ENCODE measurements around the gene GNB1. TPM values are rescaled to one million over a fixed set of nuclear protein-coding genes. Genes with fewer than 3 reads are reported as not detected.

GNB1 gene
- total and polyA plus RNA-seq, 10 of the 15 experiments (the other 5 are each of a cell fraction or from before 2014, with no cell fraction given), result 23.0 to 392 (median 93.9) TPM

DNA sequence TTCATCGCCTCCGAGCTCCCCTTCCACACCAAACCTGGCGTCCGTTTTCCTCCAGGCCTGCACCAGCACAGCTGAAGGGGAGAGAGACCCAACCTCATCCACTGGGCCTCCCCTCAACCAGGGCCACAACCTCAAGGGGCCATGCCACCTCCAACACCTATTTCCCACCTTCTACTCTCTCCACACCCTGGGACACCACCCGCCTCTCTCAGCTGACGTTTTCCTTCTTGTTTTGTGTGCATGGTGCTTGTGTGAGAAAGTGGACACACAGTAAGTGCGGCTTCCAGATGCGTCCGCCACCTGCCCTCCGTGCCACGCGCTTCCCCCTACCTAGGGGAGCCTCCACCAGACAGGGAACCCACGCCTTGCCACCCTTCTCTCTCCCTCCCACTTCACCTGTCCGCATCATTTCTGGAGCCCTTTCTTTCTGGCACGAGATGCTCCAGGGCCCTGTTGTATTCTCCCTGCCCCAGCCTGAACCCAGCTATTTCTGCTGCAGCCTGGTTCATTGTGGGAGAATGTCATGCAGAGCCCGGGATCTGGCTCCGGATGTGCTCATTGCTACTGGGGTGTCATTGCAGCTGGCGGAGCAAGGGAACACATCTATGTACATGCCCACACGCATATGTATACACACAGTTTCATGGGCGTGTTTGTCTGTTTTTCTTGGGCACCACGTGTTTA lies 1.3 kb upstream of the GNB1 start:
- WGBS (ENCODE audit: insufficient coverage, insufficient replicate concordance, low lambda C conversion rate, missing lambda C conversion rate), result 74% methylated on average over 20 of the region's 21 CpGs
- H3K36me3 ChIP-seq (ENCODE audit: control insufficient read depth in 2 of 2, insufficient read depth in 2 of 2, low read length in 1 of 2), result no peaks in the 10 kb centered on the region
- DNase-seq (ENCODE audit: low read depth, low spot score) (no peak), ATAC-seq (no peak), FAIRE-seq (no peak)
- H3K9ac ChIP-seq (ENCODE audit: control insufficient read depth, insufficient read depth, low read length), result peak overlapping the region; percentile 68; the same call in 1 of the 2 replicates
- SMC1A ChIA-PET (ENCODE audit: uncharacterized antibody, unreplicated experiment), result interaction anchor here (1.0 kb wide), 1 partner anchor 14 kb away, joined by 3 read pairs; no protein-coding TSS in a partner anchor
- RAD21 ChIA-PET (ENCODE audit: unreplicated experiment), result interaction anchor here (1.1 kb wide), 1 partner anchor 112 kb away, joined by 4 read pairs; no protein-coding TSS in a partner anchor
- no peaks in the 10 kb centered on the region for H3K27me3 ChIP-seq (replicated peaks in 1 of 2; ENCODE audit: control insufficient read depth in 2 of 2, insufficient read depth in 2 of 2, low read length in 1 of 2)
- CTCF ChIA-PET, result interaction anchor here (0.8 to 1.5 kb wide), 4 partner anchors 13 to 103 kb away, joined by 3 to 12 read pairs (median 4); no protein-coding TSS in a partner anchor
- H4K20me1 ChIP-seq (ENCODE audit: control insufficient read depth, insufficient read depth), result no peaks in the 10 kb centered on the region
- H3K79me2 ChIP-seq (ENCODE audit: control insufficient read depth, insufficient read depth, low read length), result peaks cover 37% of the 10 kb centered on the region
- no peaks in the 10 kb centered on the region for H3K9me3 ChIP-seq (replicated peaks; ENCODE audit: control insufficient read depth, insufficient read depth, low read length)
- BruUV-seq (replicated peaks), result TSS peak; percentile 67
- TF ChIP-seq HDAC2 (IDR thresholded peaks at IDR 0.05), result no peak
- TF ChIP-seq, protein P1, sequence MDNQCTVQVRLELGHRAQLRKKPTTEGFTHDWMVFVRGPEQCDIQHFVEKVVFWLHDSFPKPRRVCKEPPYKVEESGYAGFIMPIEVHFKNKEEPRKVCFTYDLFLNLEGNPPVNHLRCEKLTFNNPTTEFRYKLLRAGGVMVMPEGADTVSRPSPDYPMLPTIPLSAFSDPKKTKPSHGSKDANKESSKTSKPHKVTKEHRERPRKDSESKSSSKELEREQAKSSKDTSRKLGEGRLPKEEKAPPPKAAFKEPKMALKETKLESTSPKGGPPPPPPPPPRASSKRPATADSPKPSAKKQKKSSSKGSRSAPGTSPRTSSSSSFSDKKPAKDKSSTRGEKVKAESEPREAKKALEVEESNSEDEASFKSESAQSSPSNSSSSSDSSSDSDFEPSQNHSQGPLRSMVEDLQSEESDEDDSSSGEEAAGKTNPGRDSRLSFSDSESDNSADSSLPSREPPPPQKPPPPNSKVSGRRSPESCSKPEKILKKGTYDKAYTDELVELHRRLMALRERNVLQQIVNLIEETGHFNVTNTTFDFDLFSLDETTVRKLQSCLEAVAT (IDR thresholded peaks at IDR 0.05), result peak; percentile 36; the same call in 1 of the 2 replicates
- TF ChIP-seq ZNF207 (IDR thresholded peaks at IDR 0.05; ENCODE audit: borderline replicate concordance), result no peak
- POLR2A ChIA-PET, result interaction anchor here (0.9 kb wide), 1 partner anchor 215 kb away, joined by 6 read pairs; no protein-coding TSS in a partner anchor
- peak overlapping the region; percentile 66 for H2AFZ ChIP-seq (ENCODE audit: control insufficient read depth, low read depth, low read length)
- peak overlapping the region; percentile 98 for H3K4me2 ChIP-seq (ENCODE audit: control insufficient read depth, insufficient read depth)
- peaks cover 21% of the 10 kb centered on the region for H3K4me1 ChIP-seq (ENCODE audit: control insufficient read depth, insufficient read depth, low read length)
- H3K27ac ChIP-seq (ENCODE audit: control insufficient read depth, insufficient read depth), result peak overlapping the region; percentile 44; the same call in 1 of the 2 replicates
- H3K4me3 ChIP-seq, result peak overlapping the region; percentile 78
- in situ Hi-C loops (cut with MboI), result no loop called here
- intact Hi-C loops (cut with micrococcal nuclease; ENCODE audit: unreplicated experiment), result loop anchor here (5.0 kb wide), 1 partner anchor 115 kb away; the partner anchor contains the start of gene NADK

All from GM12878 (cell line).